ENCODE results near the gene LAMB3. TPM values are rescaled to one million over a fixed set of nuclear protein-coding genes. Genes with fewer than 3 reads are reported as not detected.

Gene LAMB3
- total and polyA plus RNA-seq, 4 experiments from 2014 or later, result 0.18 to 0.69 (median 0.38) TPM; not detected in 1

GRCh38 chr1:209635850-209636249 lies 16.4 kb downstream of the LAMB3 start:
- POLR2A ChIA-PET (ENCODE audit: partially characterized antibody), result no interaction called here

GRCh38 chr1:209634005-209634737 lies 18.1 kb downstream of the LAMB3 start:
- POLR2A ChIA-PET (ENCODE audit: partially characterized antibody), result no interaction called here
- Histone ChIP-seq H3K27ac (ENCODE audit: low read depth, low read length) (no peak overlapping the region), H3K27me3 (ENCODE audit: insufficient read depth, low read length) (no peaks in the 10 kb centered on the region), H3K9me3 (ENCODE audit: control insufficient read depth in 1 of 2, low read length in 2 of 2) (no peaks in the 10 kb centered on the region), H3K36me3 (ENCODE audit: insufficient read depth, low read length) (no peaks in the 10 kb centered on the region), H3K4me3 (ENCODE audit: low read length in 2 of 2) (no peak overlapping the region), H3K4me1 (ENCODE audit: insufficient read depth, low read length) (no peaks in the 10 kb centered on the region)
- no peaks in the 10 kb centered on the region for H3K27me3 Mint-ChIP-seq
- no peaks in the 10 kb centered on the region for H3K36me3 Mint-ChIP-seq
- no peaks in the 10 kb centered on the region for H3K9me3 Mint-ChIP-seq
- intact Hi-C loops (cut with micrococcal nuclease), result no loop called here
- peaks cover 1 to 7% (median 4%) of the 10 kb centered on the region in 4 donors for H3K4me1 Mint-ChIP-seq
- no peak overlapping the region for H3K27ac Mint-ChIP-seq
- no peak overlapping the region for H3K4me3 Mint-ChIP-seq
- DNase-seq, result no peak
- CTCF ChIA-PET (ENCODE audit: partially characterized antibody), result interaction anchor here (1.0 kb wide), 1 partner anchor 57 kb away, joined by 3 read pairs; no protein-coding TSS in a partner anchor

More at GRCh38 chr1:209635850-209636249, 16.4 kb downstream of the LAMB3 start:
- H3K4me1 ChIP-seq (ENCODE audit: insufficient read depth, low read length), result no peaks in the 10 kb centered on the region
- peaks cover 1 to 7% (median 4%) of the 10 kb centered on the region in 4 donors for H3K4me1 Mint-ChIP-seq
- no peak overlapping the region for H3K4me3 ChIP-seq (ENCODE audit: low read length in 2 of 2)
- no peak overlapping the region for H3K4me3 Mint-ChIP-seq
- H3K36me3 ChIP-seq (ENCODE audit: insufficient read depth, low read length), result no peaks in the 10 kb centered on the region
- no peaks in the 10 kb centered on the region for H3K9me3 ChIP-seq (ENCODE audit: control insufficient read depth in 1 of 2, low read length in 2 of 2)
- no peaks in the 10 kb centered on the region for H3K36me3 Mint-ChIP-seq
- intact Hi-C loops (cut with micrococcal nuclease), result no loop called here
- CTCF ChIA-PET (ENCODE audit: partially characterized antibody), result interaction anchor here (0.9 kb wide), 1 partner anchor 66 kb away, joined by 3 read pairs; no protein-coding TSS in a partner anchor
- H3K27me3 ChIP-seq (ENCODE audit: insufficient read depth, low read length), result no peaks in the 10 kb centered on the region
- peak overlapping the region in 1 of 7 donors; percentile 43 for H3K27ac Mint-ChIP-seq
- H3K27me3 Mint-ChIP-seq, result no peaks in the 10 kb centered on the region
- no peak for DNase-seq
- H3K9me3 Mint-ChIP-seq, result no peaks in the 10 kb centered on the region
- H3K27ac ChIP-seq (ENCODE audit: low read depth, low read length), result no peak overlapping the region

- intact Hi-C loops (cut with micrococcal nuclease), result no loop called here
- Mint-ChIP-seq H3K4me3 (no peak overlapping the region), H3K4me1 (peaks cover 1 to 7% (median 4%) of the 10 kb centered on the region in 4 donors), H3K27me3 (no peaks in the 10 kb centered on the region), H3K9me3 (no peaks in the 10 kb centered on the region), H3K27ac (peak overlapping the region in 1 of 7 donors; percentile 36), H3K36me3 (no peaks in the 10 kb centered on the region)
- Histone ChIP-seq H3K4me3 (ENCODE audit: low read length in 2 of 2) (no peak overlapping the region), H3K4me1 (ENCODE audit: insufficient read depth, low read length) (no peaks in the 10 kb centered on the region), H3K9me3 (ENCODE audit: control insufficient read depth in 1 of 2, low read length in 2 of 2) (no peaks in the 10 kb centered on the region), H3K27me3 (ENCODE audit: insufficient read depth, low read length) (no peaks in the 10 kb centered on the region), H3K36me3 (ENCODE audit: insufficient read depth, low read length) (no peaks in the 10 kb centered on the region), H3K27ac (ENCODE audit: low read depth, low read length) (no peak overlapping the region)
- CTCF ChIA-PET (ENCODE audit: partially characterized antibody), result no interaction called here
- no peak for DNase-seq
- POLR2A ChIA-PET (ENCODE audit: partially characterized antibody), result no interaction called here
Observed at GRCh38 chr1:209633335-209633997, 18.8 kb downstream of the LAMB3 start.

- CTCF ChIA-PET (ENCODE audit: partially characterized antibody), result interaction anchor here (0.9 to 3.7 kb wide), 10 partner anchors 8 to 64 kb away, joined by 3 to 17 read pairs (median 4); no protein-coding TSS in a partner anchor
- DNase-seq, result no peak
- Histone ChIP-seq H3K27me3 (ENCODE audit: insufficient read depth, low read length) (no peaks in the 10 kb centered on the region), H3K4me1 (ENCODE audit: insufficient read depth, low read length) (peaks cover 4% of the 10 kb centered on the region), H3K9me3 (ENCODE audit: control insufficient read depth in 1 of 2, low read length in 2 of 2) (no peaks in the 10 kb centered on the region), H3K27ac (ENCODE audit: low read depth, low read length) (no peak overlapping the region), H3K4me3 (ENCODE audit: low read length in 2 of 2) (no peak overlapping the region), H3K36me3 (ENCODE audit: insufficient read depth, low read length) (no peaks in the 10 kb centered on the region)
- Mint-ChIP-seq H3K4me3 (no peak overlapping the region), H3K27me3 (no peaks in the 10 kb centered on the region), H3K9me3 (peaks cover 0 to 1% (median 0%) of the 10 kb centered on the region in 8 donors), H3K27ac (peak overlapping the region in 1 of 7 donors; percentile 68), H3K4me1 (peaks cover 2 to 19% (median 7%) of the 10 kb centered on the region in 4 donors), H3K36me3 (no peaks in the 10 kb centered on the region)
- POLR2A ChIA-PET (ENCODE audit: partially characterized antibody), result no interaction called here
- intact Hi-C loops (cut with micrococcal nuclease), result no loop called here
Observed at GRCh38 chr1:209630383-209631225, 21.6 kb downstream of the LAMB3 start.

- Histone ChIP-seq H3K4me1 (ENCODE audit: insufficient read depth, low read length) (peaks cover 4% of the 10 kb centered on the region), H3K9me3 (ENCODE audit: control insufficient read depth in 1 of 2, low read length in 2 of 2) (no peaks in the 10 kb centered on the region), H3K27ac (ENCODE audit: low read depth, low read length) (no peak overlapping the region), H3K27me3 (ENCODE audit: insufficient read depth, low read length) (no peaks in the 10 kb centered on the region), H3K4me3 (ENCODE audit: low read length in 2 of 2) (no peak overlapping the region), H3K36me3 (ENCODE audit: insufficient read depth, low read length) (no peaks in the 10 kb centered on the region)
- intact Hi-C loops (cut with micrococcal nuclease), result no loop called here
- Mint-ChIP-seq H3K4me3 (no peak overlapping the region), H3K27me3 (no peaks in the 10 kb centered on the region), H3K36me3 (no peaks in the 10 kb centered on the region), H3K4me1 (peaks cover under 1 to 14% (median 4%) of the 10 kb centered on the region in 4 donors), H3K27ac (no peak overlapping the region), H3K9me3 (peaks cover 0 to 1% (median 0%) of the 10 kb centered on the region in 8 donors)
- POLR2A ChIA-PET (ENCODE audit: partially characterized antibody), result no interaction called here
- CTCF ChIA-PET (ENCODE audit: partially characterized antibody), result interaction anchor here (1.2 to 3.7 kb wide), 7 partner anchors 9 to 60 kb away, joined by 3 to 17 read pairs (median 5); no protein-coding TSS in a partner anchor
- DNase-seq, result no peak
Observed at GRCh38 chr1:209629621-209630382, 22.4 kb downstream of the LAMB3 start.

GRCh38 chr1:209628618-209629299 lies 23.5 kb downstream of the LAMB3 start:
- no peak overlapping the region for H3K27ac Mint-ChIP-seq
- peaks cover 2 to 18% (median 6%) of the 10 kb centered on the region in 4 donors for H3K4me1 Mint-ChIP-seq
- intact Hi-C loops (cut with micrococcal nuclease), result no loop called here
- Histone ChIP-seq H3K36me3 (ENCODE audit: insufficient read depth, low read length) (no peaks in the 10 kb centered on the region), H3K9me3 (ENCODE audit: control insufficient read depth in 1 of 2, low read length in 2 of 2) (no peaks in the 10 kb centered on the region), H3K4me1 (ENCODE audit: insufficient read depth, low read length) (peaks cover 4% of the 10 kb centered on the region), H3K27me3 (ENCODE audit: insufficient read depth, low read length) (no peaks in the 10 kb centered on the region), H3K4me3 (ENCODE audit: low read length in 2 of 2) (no peak overlapping the region), H3K27ac (ENCODE audit: low read depth, low read length) (no peak overlapping the region)
- DNase-seq, result no peak
- peaks cover 0 to 4% (median 0%) of the 10 kb centered on the region in 8 donors for H3K9me3 Mint-ChIP-seq
- H3K27me3 Mint-ChIP-seq, result no peaks in the 10 kb centered on the region
- no peaks in the 10 kb centered on the region for H3K36me3 Mint-ChIP-seq
- H3K4me3 Mint-ChIP-seq, result no peak overlapping the region
- ChIA-PET CTCF (ENCODE audit: partially characterized antibody) (interaction anchor here (1.0 to 3.7 kb wide), 7 partner anchors 13 to 120 kb away, joined by 3 to 17 read pairs (median 5); no protein-coding TSS in a partner anchor), POLR2A (ENCODE audit: partially characterized antibody) (no interaction called here)

All from CD4-positive, alpha-beta memory T cell (primary cell).